ENCODE results near the gene GCSH. TPM values are rescaled to one million over a fixed set of nuclear protein-coding genes. Genes with fewer than 3 reads are reported as not detected.

Gene GCSH
- total RNA-seq, 1 donor from 2014 or later: 50.8 TPM

- intact Hi-C loops (cut with micrococcal nuclease): no loop called here
- ATAC-seq (no peak), DNase-seq (no peak)
These were observed 34.2 kb downstream of the GCSH start for GRCh38 chr16:81061871-81062608.

- intact Hi-C loops (cut with micrococcal nuclease): no loop called here
- DNase-seq (no peak), ATAC-seq (no peak)
These were observed 34.9 kb downstream of the GCSH start for GRCh38 chr16:81061307-81061640.

- DNase-seq (no peak), ATAC-seq (no peak)
- intact Hi-C loops (cut with micrococcal nuclease): no loop called here
These were observed 35.5 kb downstream of the GCSH start for GRCh38 chr16:81060576-81061306.

GRCh38 chr16:81053761-81054160 is 42.4 kb downstream of the GCSH start:
- intact Hi-C loops (cut with micrococcal nuclease): no loop called here
- DNase-seq (no peak), ATAC-seq (no peak)

- intact Hi-C loops (cut with micrococcal nuclease): no loop called here
- ATAC-seq (no peak), DNase-seq (no peak)
These were observed 53.4 kb downstream of the GCSH start for GRCh38 chr16:81042821-81043220.

- intact Hi-C loops (cut with micrococcal nuclease): no loop called here
- DNase-seq: no peak
- ATAC-seq: no peak
These were observed 54.5 kb downstream of the GCSH start for GRCh38 chr16:81041696-81042095.

GRCh38 chr16:81040842-81041241 is 55.4 kb downstream of the GCSH start:
- ATAC-seq (no peak), DNase-seq (no peak)
- intact Hi-C loops (cut with micrococcal nuclease): no loop called here

GRCh38 chr16:81040131-81040530 is 56.1 kb downstream of the GCSH start:
- intact Hi-C loops (cut with micrococcal nuclease): no loop called here
- ATAC-seq (no peak), DNase-seq (no peak)

- ATAC-seq: peak; percentile 15
- DNase-seq: no peak
These were observed 59.3 kb downstream of the GCSH start for GRCh38 chr16:81036751-81037350.

GRCh38 chr16:81035975-81036750 is 60.0 kb downstream of the GCSH start:
- DNase-seq (peak; percentile 54), ATAC-seq (peak; percentile 49)
- intact Hi-C loops (cut with micrococcal nuclease): no loop called here

More at GRCh38 chr16:81036751-81037350, 59.3 kb downstream of the GCSH start:
- intact Hi-C loops (cut with micrococcal nuclease): no loop called here

- ATAC-seq (peak; percentile 97), DNase-seq (peak; percentile 95)
- intact Hi-C loops (cut with micrococcal nuclease): no loop called here
These were observed 60.7 kb downstream of the GCSH start, which contains the start of gene ATMIN for GRCh38 chr16:81035398-81035974. ATMIN (plus strand) TSS chr16:81035842; CDS start chr16:81035871, 29 bp downstream.

Other genes starting within 250 kb of the GCSH start
- gene CMC2, start 89.5 kb downstream of the GCSH start, total RNA-seq: 132 TPM
- 7.2 TPM for gene CENPN, start 89.2 kb downstream of the GCSH start, total RNA-seq
- 26.5 TPM for gene ATMIN, start 60.6 kb downstream of the GCSH start, total RNA-seq
- gene C16orf46, start 19.2 kb downstream of the GCSH start, total RNA-seq: 0.69 TPM
- gene BCO1, start 142.3 kb upstream of the GCSH start, total RNA-seq: not detected
- gene GAN, start 218.6 kb upstream of the GCSH start, total RNA-seq: 10.3 TPM

Data from left ventricle myocardium superior (tissue), 1 donor.